Smooth muscle cell (in vitro differentiated cells): ENCODE results near the gene LYRM1. TPM values are rescaled to one million over a fixed set of nuclear protein-coding genes. Genes with fewer than 3 reads are reported as not detected.
"Not testable (repeated sequence)": the region's sequence is repeated elsewhere in the genome, so short reads cannot be mapped to it uniquely, and the experiment has no call there.

Source experiments
- DNase-seq: peaks from one replicate; lab custom pipeline; 2025; ENCODE audit not compliant: unreplicated experiment; lab: John Stamatoyannopoulos, UW
- H2AFZ ChIP-seq: fragments of 200-600 bp; sonication (generic); 2 replicates; pipeline ENCODE4 v1.6.0; 2016; ENCODE audit warnings: antibody characterized with exemption, low read depth, mild to moderate bottlenecking
- H3F3A ChIP-seq: fragments of 200-600 bp; sonication (generic); 2 replicates; pipeline ENCODE4 v1.6.0; 2017; ENCODE audit warnings: antibody characterized with exemption, low read depth
- H3K27ac ChIP-seq: fragments of 200-600 bp; sonication (generic); 2 replicates; pipeline ENCODE4 v1.5.1; 2016; ENCODE audit warnings: low read depth, mild to moderate bottlenecking
- H3K27me3 ChIP-seq: fragments of 200-600 bp; sonication (generic); 2 replicates; pipeline ENCODE4 v1.6.1; 2016; ENCODE audit warnings: low read depth, mild to moderate bottlenecking
- H3K36me3 ChIP-seq: fragments of 200-600 bp; sonication (generic); 2 replicates; pipeline ENCODE4 v1.5.1; 2016; ENCODE audit warnings: low read depth
- H3K4me1 ChIP-seq: fragments of 200-600 bp; sonication (generic); 2 replicates; pipeline ENCODE4 v1.5.1; 2016; ENCODE audit warnings: low read depth
- H3K4me2 ChIP-seq: fragments of 200-600 bp; sonication (generic); 2 replicates; pipeline ENCODE4 v1.6.0; 2016; ENCODE audit warnings: mild to moderate bottlenecking
- H3K4me3 ChIP-seq: fragments of 200-600 bp; sonication (generic); 2 replicates; pipeline ENCODE4 v1.5.1; 2016; ENCODE audit warnings: mild to moderate bottlenecking
- H3K79me2 ChIP-seq: fragments of 200-600 bp; sonication (generic); 2 replicates; pipeline ENCODE4 v1.6.0; 2016; ENCODE audit warnings: low read depth, mild to moderate bottlenecking
- H3K9ac ChIP-seq: fragments of 200-600 bp; sonication (generic); 2 replicates; pipeline ENCODE4 v1.6.0; 2016; ENCODE audit warnings: low read depth
- H3K9me3 ChIP-seq: fragments of 200-600 bp; sonication (generic); replicated peaks from 2 replicates; pipeline ENCODE4 v1.5.1; 2016; ENCODE audit warnings: low read depth
- H4K20me1 ChIP-seq: fragments of 200-600 bp; sonication (generic); 2 replicates; pipeline ENCODE4 v1.6.0; 2016; ENCODE audit warnings: low read depth
- CTCF ChIP-seq: fragments of 200-600 bp; sonication (generic); IDR thresholded peaks from 2 replicates; pipeline ENCODE4 v1.5.1; 2017; ENCODE audit warnings: borderline replicate concordance, mild to moderate bottlenecking, antibody characterized with exemption; ENCODE audit not compliant: insufficient read depth, poor library complexity, severe bottlenecking
- WGBS: methylation state at CpG from one replicate; pipeline ENCODE4 v1.1.7; 2016; ENCODE audit warnings: low lambda C conversion rate; 5-methylcytosine and 5-hydroxymethylcytosine counted together
- polyA plus RNA-seq: library from polyadenylated mRNA; unstranded; fragments of >200 nt; fragmentation: Nextera tagmentation; extraction: Ambion mirVana; gene quantifications from 2 replicates; pipeline ENCODE4 v1.2.1, GENCODE V29; 2016
- total RNA-seq: library from RNA; depleted of rRNA; stranded (reverse); fragments of >200 nt; gene quantifications from 2 replicates; pipeline ENCODE4 v1.2.3, GENCODE V29; 2014

LYRM1 gene
- total and polyA plus RNA-seq, 2 experiments from 2014 or later, result 10.2 to 15.3 TPM

GRCh38 chr16:20969386-20969785 is 68.8 kb downstream of the LYRM1 start:
- Histone ChIP-seq H3K79me2 (no peaks in the 10 kb centered on the region), H3K27me3 (no peaks in the 10 kb centered on the region), H4K20me1 (no peaks in the 10 kb centered on the region), H3K4me1 (peaks cover 4% of the 10 kb centered on the region), H3K27ac (no peak overlapping the region), H3K9ac (no peak overlapping the region), H3K36me3 (no peaks in the 10 kb centered on the region), H3F3A (no peaks in the 10 kb centered on the region), H3K4me2 (no peak overlapping the region), H3K4me3 (no peak overlapping the region), H3K9me3 (no peaks in the 10 kb centered on the region), H2AFZ (no peak overlapping the region)
- no peak for DNase-seq
- WGBS, result 87% methylated on average over 5 of the region's 5 CpGs
- no peak for TF ChIP-seq CTCF

GRCh38 chr16:20971401-20971800 is 70.8 kb downstream of the LYRM1 start:
- H3K36me3 ChIP-seq, result no peaks in the 10 kb centered on the region
- WGBS, result 85% methylated on average over 8 of the region's 8 CpGs
- no peak overlapping the region for H3K27ac ChIP-seq
- H3K9ac ChIP-seq, result no peak overlapping the region
- no peak overlapping the region for H3K4me3 ChIP-seq
- no peak overlapping the region for H2AFZ ChIP-seq
- no peaks in the 10 kb centered on the region for H4K20me1 ChIP-seq
- no peak overlapping the region for H3K4me2 ChIP-seq
- H3K79me2 ChIP-seq, result no peaks in the 10 kb centered on the region
- H3F3A ChIP-seq, result no peaks in the 10 kb centered on the region
- peaks cover 4% of the 10 kb centered on the region for H3K4me1 ChIP-seq
- no peaks in the 10 kb centered on the region for H3K27me3 ChIP-seq
- TF ChIP-seq CTCF, result no peak
- no peak for DNase-seq
- H3K9me3 ChIP-seq, result no peaks in the 10 kb centered on the region

GRCh38 chr16:20973201-20973600 is 72.6 kb downstream of the LYRM1 start:
- H4K20me1 ChIP-seq, H2AFZ ChIP-seq, H3K4me1 ChIP-seq, H3K4me2 ChIP-seq, H3K27me3 ChIP-seq, DNase-seq, H3F3A ChIP-seq, H3K4me3 ChIP-seq, H3K36me3 ChIP-seq, H3K27ac ChIP-seq, H3K9me3 ChIP-seq, H3K9ac ChIP-seq, H3K79me2 ChIP-seq: not testable (repeated sequence)
- 98% methylated on average over 4 of the region's 4 CpGs for WGBS

Other genes starting within 250 kb of the LYRM1 start
- 0.13 TPM in 1 of 2 replicates, not detected in the other for gene ACSM1, start 203.1 kb upstream of the LYRM1 start, total RNA-seq
- gene ACSM1, start 203.1 kb upstream of the LYRM1 start, polyA plus RNA-seq, result not detected in 2 replicates
- 60.3 and 62.5 TPM in 2 replicates for gene THUMPD1, start 159.0 kb upstream of the LYRM1 start, total RNA-seq
- 20.3 and 30.8 TPM in 2 replicates for gene THUMPD1, start 159.0 kb upstream of the LYRM1 start, polyA plus RNA-seq
- gene ACSM3, start 136.8 kb upstream of the LYRM1 start, total RNA-seq, result 1.3 and 4.3 TPM in 2 replicates
- gene ACSM3, start 136.8 kb upstream of the LYRM1 start, polyA plus RNA-seq, result 0.97 and 2.3 TPM in 2 replicates
- gene ERI2, start 94.3 kb upstream of the LYRM1 start, total RNA-seq, result 12.9 and 14.8 TPM in 2 replicates
- gene ERI2, start 94.3 kb upstream of the LYRM1 start, polyA plus RNA-seq, result 7.5 and 7.6 TPM in 2 replicates
- gene REXO5, start 94.2 kb upstream of the LYRM1 start, total RNA-seq, result 1.9 and 8.6 TPM in 2 replicates
- gene REXO5, start 94.2 kb upstream of the LYRM1 start, polyA plus RNA-seq, result 3.2 and 4.6 TPM in 2 replicates
- gene DCUN1D3, start 413 bp upstream of the LYRM1 start, total RNA-seq, result 36.3 and 37.8 TPM in 2 replicates
- gene DCUN1D3, start 413 bp upstream of the LYRM1 start, polyA plus RNA-seq, result 12.6 and 13.5 TPM in 2 replicates